GM23248 (cell line): ENCODE results near the gene MLN.

Experiments used
- EZH2 ChIP-seq: fragments of 200-600 bp; sonication (generic); IDR thresholded peaks from 2 replicates; pipeline ENCODE4 v1.6.1; 2018; ENCODE audit warnings: antibody characterized with exemption, mild to moderate bottlenecking; ENCODE audit not compliant: insufficient read depth, poor library complexity, severe bottlenecking
- EZH2phosphoT487 ChIP-seq: fragments of 200-600 bp; sonication (generic); IDR thresholded peaks from 2 replicates; pipeline ENCODE4 v1.6.1; 2018; ENCODE audit warnings: antibody characterized with exemption, moderate library complexity, mild to moderate bottlenecking, low read depth; ENCODE audit not compliant: insufficient read depth

GRCh38 chr6:33813990-33814985 lies 10.5 kb upstream of the MLN start:
- TF ChIP-seq EZH2 (no peak), EZH2phosphoT487 (no peak)
